Lung (tissue), 12 donors: ENCODE measurements around the gene SAMD11. TPM values are rescaled to one million over a fixed set of nuclear protein-coding genes. Genes with fewer than 3 reads are reported as not detected.
A peak's percentile ranks its signal among the peaks of the same experiment; 100 is the strongest.

Experiments used
- ATAC-seq: fragments of 200-7000 bp; cut with Tn5 transposase; one replicate; pipeline ENCODE4 v1.9.1; 2020; ENCODE audit warnings: moderate number of reproducible peaks; ENCODE audit not compliant: insufficient read depth, low FRiP score
- DNase-seq, 3 donors: peaks; one replicate each; pipeline ENCODE4 v3.0.0-alpha.2; 2013 to 2017
- H3K27ac ChIP-seq, 2 donors: one replicate each; pipeline ENCODE4 v1.5.1; 2013; ENCODE audit warnings: mild to moderate bottlenecking in 2 of 2, moderate library complexity in 2 of 2, control low read depth in 1 of 2, inconsistent platforms in 1 of 2, low read depth in 1 of 2, low read length in 1 of 2
- H3K27me3 ChIP-seq, 3 donors: one replicate each; pipeline ENCODE4 v1.5.1; 2013; ENCODE audit warnings: low read length in 2 of 3; ENCODE audit not compliant: control insufficient read depth in 3 of 3, insufficient read depth in 3 of 3
- H3K36me3 ChIP-seq, 4 donors: one replicate each; pipeline ENCODE4 v1.5.1; 2013; ENCODE audit warnings: low read length in 4 of 4, mild to moderate bottlenecking in 1 of 4, moderate library complexity in 1 of 4; ENCODE audit not compliant: control insufficient read depth in 4 of 4, insufficient read depth in 4 of 4
- H3K4me1 ChIP-seq, 5 donors: one replicate each; pipeline ENCODE4 v1.5.1; 2013; ENCODE audit warnings: low read length in 5 of 5, mild to moderate bottlenecking in 2 of 5, moderate library complexity in 1 of 5; ENCODE audit not compliant: control insufficient read depth in 5 of 5, insufficient read depth in 5 of 5
- H3K4me3 ChIP-seq: one replicate; pipeline ENCODE4 v1.5.1; 2013; ENCODE audit warnings: mild to moderate bottlenecking, control low read depth, moderate library complexity
- H3K9ac ChIP-seq, 2 donors: one replicate each; pipeline ENCODE4 v1.5.1; 2013; ENCODE audit warnings: low read length in 2 of 2, control low read depth in 1 of 2; ENCODE audit not compliant: insufficient read depth in 1 of 2
- H3K9me3 ChIP-seq, 4 donors: one replicate each; pipeline ENCODE4 v1.5.1; 2013; ENCODE audit warnings: low read length in 3 of 4, mild to moderate bottlenecking in 1 of 4, moderate library complexity in 1 of 4; ENCODE audit not compliant: control insufficient read depth in 4 of 4, insufficient read depth in 3 of 4
- WGBS, 2 donors: extraction: QIAGEN DNeasy Blood & Tissue Kit; methylation state at CpG; one replicate each; pipeline ENCODE4 v1.1.7; 2013; 5-methylcytosine and 5-hydroxymethylcytosine counted together
- polyA plus RNA-seq, 2 donors: library from polyadenylated mRNA; stranded (reverse); fragments of 200-250 nt; gene quantifications; one replicate each; pipeline ENCODE4 v1.2.1, GENCODE V29; 2013
- total RNA-seq, 2 donors: library from RNA; depleted of rRNA in 1 of 2; stranded (reverse); fragments of >200 nt in 1 of 2; gene quantifications; one replicate each; pipeline ENCODE4 v1.2.1, GENCODE V29; 2014 to 2021
- TF ChIP-seq, protein P1 (sequence below): IDR thresholded peaks from 2 replicates; pipeline ENCODE4 v1.5.1; 2012; ENCODE audit warnings: mild to moderate bottlenecking; ENCODE audit errors: control extremely low read depth, extremely low read depth
- donor health status: control.
- donor health status: control.
- donor health status: Bipolar disorder and iron deficiency.
- donor health status: healthy.
- donor health status: DM: yes; HTN: yes; CAD: no.

Gene SAMD11
- total and polyA plus RNA-seq, 4 donors, result 3.7 to 26.3 (median 5.8) TPM

DNA sequence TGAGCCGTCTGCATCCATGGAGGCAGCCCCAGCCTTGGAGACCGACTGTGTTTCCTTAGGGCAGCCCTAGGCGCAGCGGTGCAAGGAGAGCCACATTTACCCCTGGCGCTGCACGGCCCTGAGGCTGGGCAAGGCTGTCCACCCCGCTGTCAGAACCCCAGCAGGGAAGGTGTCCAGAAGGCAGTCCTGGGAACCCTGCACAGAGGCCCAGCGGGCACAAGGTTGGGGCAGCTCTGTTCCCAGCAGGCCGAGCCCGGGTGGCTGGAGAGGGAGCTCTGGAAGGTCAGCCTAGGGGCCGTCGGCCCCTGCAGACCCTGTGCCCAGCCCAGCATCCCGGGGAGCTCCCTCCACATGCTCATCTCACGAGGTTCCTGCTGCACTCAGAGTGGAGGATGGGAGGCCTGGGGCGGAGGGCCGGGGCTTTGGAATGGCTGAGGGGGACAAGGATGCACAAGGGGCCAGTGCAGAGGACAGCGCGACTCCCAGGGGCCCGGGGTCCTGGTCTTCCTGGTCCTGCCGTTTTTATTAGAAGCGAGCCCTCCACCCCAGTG is 19.9 kb upstream of the SAMD11 start:
- Histone ChIP-seq H3K4me1 (peaks cover 0 to 26% (median 4%) of the 10 kb centered on the region in 5 donors), H3K9me3 (peaks cover 0 to 2% (median 0%) of the 10 kb centered on the region in 4 donors), H3K9ac (no peak overlapping the region), H3K36me3 (no peaks in the 10 kb centered on the region), H3K27ac (no peak overlapping the region), H3K4me3 (no peak overlapping the region), H3K27me3 (no peaks in the 10 kb centered on the region)
- TF ChIP-seq, protein P1, sequence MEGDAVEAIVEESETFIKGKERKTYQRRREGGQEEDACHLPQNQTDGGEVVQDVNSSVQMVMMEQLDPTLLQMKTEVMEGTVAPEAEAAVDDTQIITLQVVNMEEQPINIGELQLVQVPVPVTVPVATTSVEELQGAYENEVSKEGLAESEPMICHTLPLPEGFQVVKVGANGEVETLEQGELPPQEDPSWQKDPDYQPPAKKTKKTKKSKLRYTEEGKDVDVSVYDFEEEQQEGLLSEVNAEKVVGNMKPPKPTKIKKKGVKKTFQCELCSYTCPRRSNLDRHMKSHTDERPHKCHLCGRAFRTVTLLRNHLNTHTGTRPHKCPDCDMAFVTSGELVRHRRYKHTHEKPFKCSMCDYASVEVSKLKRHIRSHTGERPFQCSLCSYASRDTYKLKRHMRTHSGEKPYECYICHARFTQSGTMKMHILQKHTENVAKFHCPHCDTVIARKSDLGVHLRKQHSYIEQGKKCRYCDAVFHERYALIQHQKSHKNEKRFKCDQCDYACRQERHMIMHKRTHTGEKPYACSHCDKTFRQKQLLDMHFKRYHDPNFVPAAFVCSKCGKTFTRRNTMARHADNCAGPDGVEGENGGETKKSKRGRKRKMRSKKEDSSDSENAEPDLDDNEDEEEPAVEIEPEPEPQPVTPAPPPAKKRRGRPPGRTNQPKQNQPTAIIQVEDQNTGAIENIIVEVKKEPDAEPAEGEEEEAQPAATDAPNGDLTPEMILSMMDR, result no peak
- DNase-seq (no peak), ATAC-seq (no peak)
- WGBS, 2 donors, result 68 to 88% methylated on average over 21 of the region's 21 CpGs

DNA sequence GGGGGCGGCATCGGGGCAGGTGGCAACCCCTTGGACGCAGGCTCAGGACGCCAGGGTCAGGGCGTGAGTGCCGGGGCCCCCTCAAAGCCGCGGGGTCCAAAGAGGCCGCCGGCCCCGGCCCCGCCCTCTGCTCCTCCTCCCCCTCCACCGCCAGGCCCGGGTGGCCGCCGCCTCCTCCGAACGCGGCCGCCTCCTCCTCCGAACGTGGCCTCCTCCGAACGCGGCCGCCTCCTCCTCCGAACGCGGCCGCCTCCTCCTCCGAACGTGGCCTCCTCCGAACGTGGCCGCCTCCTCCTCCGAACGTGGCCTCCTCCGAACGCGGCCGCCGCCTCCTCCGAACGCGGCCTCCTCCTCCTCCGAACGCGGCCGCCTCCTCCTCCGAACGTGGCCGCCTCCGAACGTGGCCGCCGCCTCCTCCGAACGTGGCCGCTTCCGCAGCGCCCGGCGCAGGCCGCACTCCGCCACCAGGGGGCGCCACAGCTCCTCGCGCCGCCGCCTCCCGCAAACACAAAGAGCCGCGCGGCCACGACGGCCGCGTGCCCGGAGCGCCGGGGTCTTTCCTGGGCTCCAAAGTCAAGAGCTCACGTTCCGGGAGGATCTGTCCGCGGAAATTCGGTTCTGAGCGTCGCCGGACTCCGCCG is 19.3 kb upstream of the SAMD11 start:
- TF ChIP-seq, protein P1, result peak; percentile 93
- no peaks in the 10 kb centered on the region for H3K27me3 ChIP-seq
- peaks cover 0 to 2% (median 0%) of the 10 kb centered on the region in 4 donors for H3K9me3 ChIP-seq
- H3K4me3 ChIP-seq, result peak overlapping the region; percentile 41
- no peak overlapping the region for H3K27ac ChIP-seq
- ATAC-seq (peak; percentile 88), DNase-seq (peak; percentile 87 to 95 (median 93))
- H3K4me1 ChIP-seq, result peaks cover 0 to 26% (median 4%) of the 10 kb centered on the region in 5 donors
- 2 to 8% methylated on average over 62 to 88 of the region's 91 CpGs for WGBS, 2 donors
- H3K9ac ChIP-seq, result no peak overlapping the region
- no peaks in the 10 kb centered on the region for H3K36me3 ChIP-seq

DNA sequence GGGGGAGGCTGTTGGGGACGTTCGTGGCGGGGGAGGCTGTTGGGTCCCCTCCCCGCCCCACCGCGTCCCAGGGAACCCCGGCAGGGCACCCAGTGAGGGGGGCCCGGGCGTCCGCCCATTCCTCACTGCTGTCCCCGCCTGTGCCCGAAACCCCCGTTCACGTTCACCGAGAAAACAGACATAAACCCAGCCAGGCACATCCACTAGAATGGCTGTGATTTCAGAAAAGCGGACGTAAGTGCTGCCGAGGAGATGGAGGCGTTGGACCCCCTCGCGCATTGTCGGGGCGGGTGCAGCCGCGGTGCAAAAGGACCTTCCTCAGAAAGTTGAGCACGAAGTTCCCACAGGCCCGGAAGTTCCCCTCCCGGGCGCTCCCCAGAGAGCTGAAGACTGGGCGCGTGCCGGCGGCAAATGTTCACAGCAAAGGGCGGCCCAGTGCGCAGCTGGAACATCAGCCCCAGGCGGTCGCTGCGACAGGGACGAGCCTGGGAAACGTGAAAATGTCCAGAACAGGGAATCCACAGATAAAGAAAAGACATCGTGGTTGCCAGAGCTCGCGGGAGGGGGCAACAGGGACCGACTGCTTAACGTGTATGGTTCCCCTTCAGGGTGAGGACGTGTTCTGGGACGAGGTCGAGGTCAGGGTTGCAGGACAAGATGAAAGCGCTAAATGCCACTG is 18.5 kb upstream of the SAMD11 start:
- ATAC-seq (no peak), DNase-seq (peak; percentile 83 to 89 (median 87))
- Histone ChIP-seq H3K9ac (peak overlapping the region in 1 of 2 donors; percentile 2), H3K4me1 (peaks cover 0 to 27% (median 4%) of the 10 kb centered on the region in 5 donors), H3K27me3 (no peaks in the 10 kb centered on the region), H3K27ac (no peak overlapping the region), H3K4me3 (no peak overlapping the region), H3K36me3 (no peaks in the 10 kb centered on the region), H3K9me3 (peaks cover 0 to 2% (median 0%) of the 10 kb centered on the region in 4 donors)
- WGBS, 2 donors, result 5% methylated on average over 48 to 49 of the region's 49 CpGs
- TF ChIP-seq, protein P1, result no peak
